Karpas-422 (cell line): Measurements from ENCODE around the gene LINS1. TPM values are rescaled to one million over a fixed set of nuclear protein-coding genes. Genes with fewer than 3 reads are reported as not detected.

Source experiments
- DNase-seq: peaks from one replicate; pipeline ENCODE4 v3.0.0-alpha.2; 2015
- H2AFZ ChIP-seq: fragments of 200-600 bp; sonication (generic); 2 replicates; pipeline ENCODE4 v1.6.1; 2014; ENCODE audit warnings: antibody characterized with exemption, low read length, mixed read lengths
- H3K27ac ChIP-seq: fragments of 200-600 bp; sonication (generic); 2 replicates; pipeline ENCODE4 v1.5.1; 2014; ENCODE audit warnings: mild to moderate bottlenecking, low read length, moderate library complexity
- H3K27me3 ChIP-seq: fragments of 200-600 bp; sonication (generic); 2 replicates; pipeline ENCODE4 v1.6.1; 2014; ENCODE audit warnings: low read length, mixed read lengths
- H3K36me3 ChIP-seq: fragments of 200-600 bp; sonication (generic); 2 replicates; pipeline ENCODE4 v1.6.1; 2014; ENCODE audit warnings: low read length, mixed read lengths; ENCODE audit not compliant: insufficient read depth
- H3K4me1 ChIP-seq: fragments of 200-600 bp; sonication (generic); 2 replicates; pipeline ENCODE4 v1.6.1; 2014; ENCODE audit warnings: mild to moderate bottlenecking, low read length, mixed read lengths
- H3K4me2 ChIP-seq: fragments of 200-600 bp; sonication (generic); 2 replicates; pipeline ENCODE4 v1.6.1; 2014; ENCODE audit warnings: low read length, low read depth, mild to moderate bottlenecking; ENCODE audit not compliant: poor library complexity, severe bottlenecking
- H3K4me3 ChIP-seq: fragments of 200-600 bp; sonication (generic); 2 replicates; pipeline ENCODE4 v1.5.1; 2014; ENCODE audit warnings: mild to moderate bottlenecking, antibody characterized with exemption, low read length, mixed read lengths
- H3K79me2 ChIP-seq: fragments of 200-600 bp; sonication (generic); 2 replicates; pipeline ENCODE4 v1.6.1; 2014; ENCODE audit warnings: mild to moderate bottlenecking, low read length, mixed read lengths
- H3K9ac ChIP-seq: fragments of 200-600 bp; sonication (generic); 2 replicates; pipeline ENCODE4 v1.6.0; 2014; ENCODE audit warnings: low read length
- H3K9me2 ChIP-seq: fragments of 200-600 bp; sonication (generic), shearing (Covaris generic); replicated peaks from 2 replicates; pipeline ENCODE4 v1.6.0; 2014; ENCODE audit warnings: mild to moderate bottlenecking, low read length, moderate library complexity; ENCODE audit not compliant: insufficient read depth
- H3K9me3 ChIP-seq: fragments of 300-700, 200-600 bp; sonication (generic); 2 replicates; pipeline ENCODE4 v1.6.1; 2014; ENCODE audit warnings: low read length, mixed read lengths
- H4K20me1 ChIP-seq: fragments of 200-600 bp; sonication (generic); 2 replicates; pipeline ENCODE4 v1.6.1; 2014; ENCODE audit warnings: mild to moderate bottlenecking, antibody characterized with exemption, low read length, low read depth; ENCODE audit not compliant: insufficient read depth
- total RNA-seq: library from RNA; depleted of rRNA; stranded (reverse); fragments of >200 nt; shearing (Covaris generic); gene quantifications from 2 replicates; pipeline ENCODE4 v1.2.3, GENCODE V29; 2014; ENCODE audit warnings: low replicate concordance

The LINS1 gene
- total RNA-seq, 1 experiment from 2014 or later, result 31.7 TPM

DNA sequence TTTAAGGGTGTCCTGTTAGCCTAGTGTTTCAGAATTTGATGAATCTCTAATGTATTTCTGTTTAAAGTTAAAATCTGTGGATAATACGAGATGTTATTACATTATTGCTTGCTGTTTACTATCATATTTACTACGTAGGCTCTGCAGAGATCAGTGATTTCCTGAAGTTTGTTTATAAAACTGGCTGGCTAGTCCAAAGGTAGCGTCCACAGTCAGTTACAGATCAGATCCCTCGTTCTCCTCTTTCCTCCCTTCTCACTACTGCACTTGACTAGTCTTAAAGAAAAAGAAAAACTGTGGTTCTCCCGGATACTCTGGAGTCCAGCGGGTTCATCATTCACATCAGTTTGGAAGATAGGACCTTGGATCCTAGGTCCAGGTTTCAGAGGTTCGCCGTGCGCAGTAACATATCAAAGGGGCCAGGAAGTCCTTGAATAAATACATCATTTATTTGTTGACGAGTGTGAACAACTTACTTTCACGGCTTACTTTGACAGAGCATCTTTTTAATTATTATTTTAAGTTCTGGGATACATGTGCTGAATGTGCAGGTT, 36.3 kb upstream of the LINS1 start:
- Histone ChIP-seq H3K4me3 (no peak overlapping the region), H3K9me2 (no peaks in the 10 kb centered on the region), H3K4me1 (no peaks in the 10 kb centered on the region), H3K36me3 (no peaks in the 10 kb centered on the region), H3K9me3 (no peaks in the 10 kb centered on the region), H4K20me1 (peaks cover 18% of the 10 kb centered on the region), H3K4me2 (no peak overlapping the region), H3K27ac (no peak overlapping the region), H3K79me2 (peaks cover 89% of the 10 kb centered on the region), H3K27me3 (no peaks in the 10 kb centered on the region), H3K9ac (no peak overlapping the region), H2AFZ (no peak overlapping the region)
- DNase-seq, result no peak

DNA sequence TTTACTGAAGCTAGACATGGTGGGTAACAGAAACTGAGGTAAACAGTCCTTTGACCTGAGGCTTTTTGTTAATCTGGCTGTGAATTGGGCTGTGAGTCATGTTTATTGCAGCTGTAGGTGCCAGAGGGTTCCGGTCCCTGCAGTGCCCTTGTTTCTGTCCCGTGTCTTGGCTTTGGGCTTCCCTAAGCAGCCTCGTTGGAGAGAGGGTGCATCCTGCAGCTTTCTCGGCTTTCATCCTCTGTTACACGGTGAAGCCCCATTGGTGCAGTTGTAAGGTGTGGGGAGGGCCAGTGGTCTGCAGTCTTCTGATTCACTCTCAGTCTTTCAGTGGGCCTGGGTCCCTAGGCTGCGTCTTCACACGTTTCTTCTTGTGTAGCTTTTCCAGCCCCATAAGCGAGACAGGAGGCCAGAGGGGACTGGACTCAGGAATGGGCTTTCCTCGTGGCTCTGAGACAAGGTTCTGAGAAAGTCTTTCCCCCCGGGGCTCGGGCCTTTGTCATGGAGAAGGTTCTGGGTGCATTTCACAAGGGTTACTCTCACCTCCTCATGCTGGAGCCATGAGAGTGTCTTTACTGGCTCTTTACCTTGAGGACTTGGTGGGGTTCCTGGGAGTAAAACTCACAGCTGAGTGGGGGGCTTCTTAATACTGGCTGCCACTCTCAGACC, 33.6 kb upstream of the LINS1 start:
- no peak overlapping the region for H3K4me3 ChIP-seq
- H3K27me3 ChIP-seq, result no peaks in the 10 kb centered on the region
- H3K9me3 ChIP-seq, result no peaks in the 10 kb centered on the region
- no peaks in the 10 kb centered on the region for H3K9me2 ChIP-seq
- H3K9ac ChIP-seq, result no peak overlapping the region
- no peak for DNase-seq
- H3K4me1 ChIP-seq, result no peaks in the 10 kb centered on the region
- H3K79me2 ChIP-seq, result peaks cover 81% of the 10 kb centered on the region
- no peak overlapping the region for H3K4me2 ChIP-seq
- H3K27ac ChIP-seq, result no peak overlapping the region
- peaks cover 4% of the 10 kb centered on the region; the same call in 1 of the 2 replicates for H3K36me3 ChIP-seq
- H4K20me1 ChIP-seq, result peaks cover 24% of the 10 kb centered on the region
- no peak overlapping the region for H2AFZ ChIP-seq

DNA sequence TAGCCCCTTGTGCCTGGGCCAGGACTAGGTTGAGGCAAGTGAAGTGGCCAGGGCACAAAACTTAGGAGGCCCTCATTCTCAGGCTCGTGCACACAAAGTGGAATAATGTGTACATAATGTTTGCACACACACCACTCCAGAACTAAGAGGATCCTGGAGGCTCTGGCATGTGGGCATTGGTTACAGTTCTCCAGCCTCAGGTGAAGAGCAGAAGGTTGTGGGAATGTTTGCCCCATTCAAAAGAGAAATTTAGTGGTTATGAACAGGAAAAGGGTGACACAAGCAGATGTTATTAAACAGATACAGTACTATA, 31.7 kb upstream of the LINS1 start:
- Histone ChIP-seq H3K36me3 (peaks cover 18% of the 10 kb centered on the region; the same call in 1 of the 2 replicates), H3K9me2 (no peaks in the 10 kb centered on the region), H3K4me3 (no peak overlapping the region), H3K9ac (no peak overlapping the region), H3K9me3 (no peaks in the 10 kb centered on the region), H4K20me1 (peaks cover 24% of the 10 kb centered on the region), H3K4me1 (no peaks in the 10 kb centered on the region), H3K27ac (no peak overlapping the region), H3K27me3 (no peaks in the 10 kb centered on the region), H3K79me2 (peaks cover 82% of the 10 kb centered on the region), H2AFZ (no peak overlapping the region), H3K4me2 (no peak overlapping the region)
- DNase-seq, result no peak

DNA sequence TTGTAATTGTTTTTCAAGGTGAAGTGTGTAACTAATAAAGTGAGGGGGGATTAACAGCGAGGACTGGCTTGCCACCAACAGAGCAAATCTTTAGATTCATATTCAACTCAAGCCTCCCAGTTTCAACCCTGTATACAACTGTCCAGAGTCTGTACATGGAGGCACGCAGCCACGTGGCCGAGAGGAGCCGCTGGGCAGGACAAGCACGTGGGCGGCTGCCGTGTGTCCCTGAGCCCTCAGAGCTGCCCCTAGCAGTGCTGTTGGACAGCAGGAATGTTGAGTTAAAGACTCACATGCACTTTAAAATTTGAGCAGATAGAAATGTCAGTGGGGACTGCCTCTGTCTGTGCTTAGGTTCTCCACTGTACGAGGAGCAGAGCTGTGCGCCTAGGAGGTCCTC, 29.8 kb upstream of the LINS1 start:
- Histone ChIP-seq H4K20me1 (peaks cover 23% of the 10 kb centered on the region), H3K79me2 (peaks cover 73% of the 10 kb centered on the region)

DNA sequence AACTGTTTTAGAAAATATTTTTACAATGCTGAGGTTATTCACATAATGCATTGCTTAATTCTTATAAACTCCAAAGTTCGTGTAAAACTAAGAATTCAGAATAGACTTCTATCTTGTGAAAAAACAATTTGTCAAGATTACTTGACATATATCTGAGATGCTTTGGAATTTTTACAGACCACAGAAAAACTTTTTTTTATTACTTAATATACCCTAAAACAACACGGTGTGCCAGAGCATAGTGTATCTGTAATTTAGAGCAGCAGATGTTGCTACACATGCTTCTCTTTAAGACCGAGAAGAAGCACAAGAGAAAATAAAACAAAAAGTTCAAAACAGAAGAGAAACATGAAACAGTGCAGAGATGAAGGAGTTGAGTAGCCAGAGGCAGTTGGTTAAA, 26.8 kb upstream of the LINS1 start:
- H3K9me2 ChIP-seq, result no peaks in the 10 kb centered on the region
- H3K27ac ChIP-seq, result no peak overlapping the region
- no peak overlapping the region for H3K9ac ChIP-seq
- H3K27me3 ChIP-seq, result no peaks in the 10 kb centered on the region
- H3K9me3 ChIP-seq, result no peaks in the 10 kb centered on the region
- H3K4me3 ChIP-seq, result no peak overlapping the region
- peaks cover 18% of the 10 kb centered on the region for H4K20me1 ChIP-seq
- no peak overlapping the region for H2AFZ ChIP-seq
- peaks cover 3% of the 10 kb centered on the region; the same call in 1 of the 2 replicates for H3K4me1 ChIP-seq
- H3K79me2 ChIP-seq, result peaks cover 47% of the 10 kb centered on the region
- DNase-seq, result no peak
- peaks cover 18% of the 10 kb centered on the region; the same call in 1 of the 2 replicates for H3K36me3 ChIP-seq
- no peak overlapping the region for H3K4me2 ChIP-seq

More for the DNA sequence above, 29.8 kb upstream of the LINS1 start:
- Histone ChIP-seq H3K4me3 (no peak overlapping the region), H3K4me1 (peaks cover 3% of the 10 kb centered on the region; the same call in 1 of the 2 replicates), H3K4me2 (no peak overlapping the region), H3K36me3 (peaks cover 18% of the 10 kb centered on the region; the same call in 1 of the 2 replicates), H3K27ac (no peak overlapping the region), H3K9ac (no peak overlapping the region), H3K9me3 (no peaks in the 10 kb centered on the region), H3K27me3 (no peaks in the 10 kb centered on the region), H3K9me2 (no peaks in the 10 kb centered on the region), H2AFZ (no peak overlapping the region)
- DNase-seq, result no peak

DNA sequence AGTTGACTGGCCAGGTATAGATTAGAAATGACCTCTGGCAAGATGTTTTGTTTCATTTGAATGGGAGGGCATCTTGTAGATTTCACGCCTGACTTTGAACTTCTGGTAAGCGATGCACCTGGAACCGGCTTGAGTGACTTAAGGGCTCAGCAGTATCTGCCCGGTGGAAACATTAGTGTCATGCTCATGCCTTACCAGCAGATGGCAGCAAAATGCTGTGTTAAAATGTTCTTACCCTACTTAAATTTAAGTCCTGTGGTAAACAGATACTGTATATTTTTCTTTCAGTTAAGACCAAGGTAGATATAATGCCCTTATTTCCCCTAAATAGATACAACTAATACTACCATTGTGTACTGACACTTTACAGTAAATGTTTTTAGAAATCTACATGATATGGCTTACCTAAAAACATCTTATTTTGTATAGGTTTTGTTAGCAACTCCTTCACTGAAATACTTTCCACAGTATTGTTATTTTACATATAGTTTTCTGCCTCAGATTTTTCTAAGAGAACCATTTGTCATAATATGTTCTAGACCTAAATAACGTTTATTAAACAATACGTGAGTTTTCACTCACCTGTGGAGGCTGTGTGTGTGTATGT, 25.9 kb upstream of the LINS1 start:
- Histone ChIP-seq H3K4me3 (no peak overlapping the region), H3K27ac (no peak overlapping the region), H3K27me3 (no peaks in the 10 kb centered on the region), H4K20me1 (peaks cover 16% of the 10 kb centered on the region), H2AFZ (no peak overlapping the region), H3K9me2 (no peaks in the 10 kb centered on the region), H3K4me1 (peaks cover 11% of the 10 kb centered on the region), H3K9ac (no peak overlapping the region), H3K36me3 (peaks cover 18% of the 10 kb centered on the region; the same call in 1 of the 2 replicates), H3K4me2 (no peak overlapping the region), H3K9me3 (no peaks in the 10 kb centered on the region), H3K79me2 (peaks cover 44% of the 10 kb centered on the region)
- peak; percentile 89 for DNase-seq

DNA sequence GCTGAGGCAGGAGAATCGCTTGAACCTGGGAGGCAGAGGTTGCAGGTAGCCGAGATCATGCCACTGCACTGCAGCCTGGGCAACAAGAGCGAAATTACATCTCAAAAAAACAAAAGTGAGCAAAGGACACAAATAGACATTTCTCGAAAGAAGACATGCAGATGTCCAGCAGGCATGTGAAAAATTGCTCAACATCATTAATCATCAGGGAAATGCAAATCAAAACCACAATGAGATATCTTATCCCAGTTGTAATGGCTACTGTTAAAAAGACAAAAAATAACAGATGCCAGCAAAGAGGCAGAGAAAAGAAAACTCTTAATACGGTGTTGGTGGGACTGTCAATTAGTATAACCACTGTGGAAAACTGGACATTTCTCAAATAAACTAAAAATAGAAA, 21.3 kb upstream of the LINS1 start:
- Histone ChIP-seq H3K4me1 (peaks cover 28% of the 10 kb centered on the region), H3K4me3 (no peak overlapping the region), H3K27ac (no peak overlapping the region), H3K9ac (no peak overlapping the region), H4K20me1 (peaks cover 17% of the 10 kb centered on the region), H2AFZ (no peak overlapping the region), H3K4me2 (no peak overlapping the region), H3K27me3 (no peaks in the 10 kb centered on the region), H3K9me3 (no peaks in the 10 kb centered on the region), H3K36me3 (peaks cover 19% of the 10 kb centered on the region), H3K9me2 (no peaks in the 10 kb centered on the region), H3K79me2 (peaks cover 7% of the 10 kb centered on the region)
- peak; percentile 59 for DNase-seq

DNA sequence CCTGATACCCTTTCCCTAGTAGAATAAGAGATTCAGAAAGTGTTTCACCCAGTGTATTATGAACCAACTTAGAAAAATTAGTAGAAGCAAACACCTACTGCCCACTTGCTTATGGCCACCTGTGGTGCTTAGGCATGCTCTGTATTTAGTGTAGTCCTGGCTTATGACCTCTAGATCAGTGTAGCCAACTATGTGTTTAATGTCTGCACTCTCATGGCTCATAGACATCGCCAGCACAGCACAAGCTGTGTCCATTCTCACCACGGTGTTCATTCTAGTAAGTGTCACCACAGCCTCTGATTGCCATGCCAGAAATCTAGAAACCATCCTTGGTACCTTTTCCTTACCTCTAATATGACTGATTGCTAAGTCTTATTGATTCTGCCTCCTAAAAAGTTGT, 14.7 kb upstream of the LINS1 start:
- Histone ChIP-seq H3K4me2 (no peak overlapping the region), H3K36me3 (peaks cover 40% of the 10 kb centered on the region), H3K27ac (no peak overlapping the region), H3K9ac (no peak overlapping the region), H3K27me3 (no peaks in the 10 kb centered on the region), H3K9me3 (no peaks in the 10 kb centered on the region), H3K4me3 (no peak overlapping the region), H3K4me1 (peaks cover 11% of the 10 kb centered on the region), H4K20me1 (peaks cover 32% of the 10 kb centered on the region; the same call in 1 of the 2 replicates), H2AFZ (no peak overlapping the region), H3K79me2 (peaks cover 19% of the 10 kb centered on the region), H3K9me2 (no peaks in the 10 kb centered on the region)
- no peak for DNase-seq
